Measurements from ENCODE around the gene ARHGAP5.

The ARHGAP5 gene

GRCh38 chr14:32134448-32135097 lies 57.5 kb downstream of the ARHGAP5 start:
- in situ Hi-C loops (cut with MboI; ENCODE audit: low sequenced_read_pairs, unreplicated experiment): no loop called here
- DNase-seq (ENCODE audit: low spot score): no peak
- TF ChIP-seq, protein P1, sequence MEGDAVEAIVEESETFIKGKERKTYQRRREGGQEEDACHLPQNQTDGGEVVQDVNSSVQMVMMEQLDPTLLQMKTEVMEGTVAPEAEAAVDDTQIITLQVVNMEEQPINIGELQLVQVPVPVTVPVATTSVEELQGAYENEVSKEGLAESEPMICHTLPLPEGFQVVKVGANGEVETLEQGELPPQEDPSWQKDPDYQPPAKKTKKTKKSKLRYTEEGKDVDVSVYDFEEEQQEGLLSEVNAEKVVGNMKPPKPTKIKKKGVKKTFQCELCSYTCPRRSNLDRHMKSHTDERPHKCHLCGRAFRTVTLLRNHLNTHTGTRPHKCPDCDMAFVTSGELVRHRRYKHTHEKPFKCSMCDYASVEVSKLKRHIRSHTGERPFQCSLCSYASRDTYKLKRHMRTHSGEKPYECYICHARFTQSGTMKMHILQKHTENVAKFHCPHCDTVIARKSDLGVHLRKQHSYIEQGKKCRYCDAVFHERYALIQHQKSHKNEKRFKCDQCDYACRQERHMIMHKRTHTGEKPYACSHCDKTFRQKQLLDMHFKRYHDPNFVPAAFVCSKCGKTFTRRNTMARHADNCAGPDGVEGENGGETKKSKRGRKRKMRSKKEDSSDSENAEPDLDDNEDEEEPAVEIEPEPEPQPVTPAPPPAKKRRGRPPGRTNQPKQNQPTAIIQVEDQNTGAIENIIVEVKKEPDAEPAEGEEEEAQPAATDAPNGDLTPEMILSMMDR (IDR thresholded peaks at IDR 0.05; ENCODE audit: borderline replicate concordance, control extremely low read depth, extremely low read depth, insufficient read depth, missing control alignments): no peak

- DNase-seq (ENCODE audit: low spot score): no peak
- in situ Hi-C loops (cut with MboI; ENCODE audit: low sequenced_read_pairs, unreplicated experiment): no loop called here
- TF ChIP-seq, protein P1 (IDR thresholded peaks at IDR 0.05; ENCODE audit: borderline replicate concordance, control extremely low read depth, extremely low read depth, insufficient read depth, missing control alignments): no peak
Measured at GRCh38 chr14:32136027-32136825, 59.1 kb downstream of the ARHGAP5 start.

DNA sequence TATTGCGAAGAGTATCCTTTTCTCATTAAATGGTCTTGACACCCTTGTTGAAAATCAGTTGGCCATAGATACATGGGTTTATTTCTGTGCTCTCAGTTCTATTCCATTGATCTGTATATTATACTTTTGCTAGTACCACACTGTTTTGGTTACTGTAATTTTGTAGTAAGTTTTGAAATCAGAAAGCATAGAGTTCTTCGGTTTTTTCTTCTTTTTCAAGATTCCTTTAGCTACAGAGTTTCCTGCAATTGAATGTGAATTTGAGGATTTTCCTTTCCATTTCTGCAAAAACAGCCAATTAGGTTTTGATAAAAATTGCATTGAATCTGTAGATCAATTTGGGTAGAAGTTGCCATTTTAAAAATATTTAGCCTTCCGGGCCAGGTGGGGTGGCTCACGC lies 60.2 kb downstream of the ARHGAP5 start:
- in situ Hi-C loops (cut with MboI; ENCODE audit: low sequenced_read_pairs, unreplicated experiment): no loop called here
- DNase-seq (ENCODE audit: low spot score): no peak
- TF ChIP-seq, protein P1 (IDR thresholded peaks at IDR 0.05; ENCODE audit: borderline replicate concordance, control extremely low read depth, extremely low read depth, insufficient read depth, missing control alignments): no peak

DNA sequence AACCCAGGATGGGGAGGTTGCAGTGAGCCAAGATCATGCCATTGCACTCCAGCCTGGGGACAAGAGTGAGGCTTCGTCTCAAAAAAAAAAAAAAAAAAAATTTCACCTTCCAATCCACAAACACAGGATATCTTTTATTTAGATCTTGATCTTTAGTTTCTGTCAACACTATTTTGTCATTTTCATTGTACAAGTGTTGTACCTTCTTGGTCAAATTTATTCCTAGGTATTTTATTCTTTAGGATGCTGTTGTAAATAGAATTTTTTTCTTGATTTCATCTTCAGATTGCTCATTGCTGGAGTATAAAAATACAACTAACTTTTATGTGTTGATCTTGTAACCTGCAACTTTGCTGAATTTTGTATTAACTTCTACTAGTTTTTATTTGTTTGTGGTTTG lies 60.8 kb downstream of the ARHGAP5 start:
- TF ChIP-seq, protein P1 (IDR thresholded peaks at IDR 0.05; ENCODE audit: borderline replicate concordance, control extremely low read depth, extremely low read depth, insufficient read depth, missing control alignments): no peak
- no peak for DNase-seq (ENCODE audit: low spot score)
- in situ Hi-C loops (cut with MboI; ENCODE audit: low sequenced_read_pairs, unreplicated experiment): no loop called here

DNA sequence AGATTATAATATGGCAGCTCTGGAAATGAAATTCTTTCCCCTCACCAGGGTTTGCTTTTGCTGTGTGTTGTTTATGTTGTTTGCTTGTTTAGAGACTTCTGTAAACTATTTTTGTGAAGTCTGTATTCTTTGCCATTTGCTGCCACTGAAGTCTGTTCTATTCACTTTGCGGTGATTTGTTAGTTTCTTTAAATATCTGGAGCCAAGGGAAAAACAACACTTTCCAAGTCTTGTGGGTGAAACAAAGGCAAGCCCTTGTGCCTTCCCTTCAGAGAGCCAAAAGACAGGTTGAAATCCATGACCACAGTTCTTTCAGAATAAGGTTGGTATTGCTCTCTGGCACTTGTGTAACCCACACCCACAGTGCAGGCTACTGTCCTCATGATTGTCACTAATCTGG lies 65.2 kb downstream of the ARHGAP5 start:
- in situ Hi-C loops (cut with MboI; ENCODE audit: low sequenced_read_pairs, unreplicated experiment): no loop called here

GRCh38 chr14:32142754-32143437 lies 65.8 kb downstream of the ARHGAP5 start:
- in situ Hi-C loops (cut with MboI; ENCODE audit: low sequenced_read_pairs, unreplicated experiment): no loop called here
- no peak for DNase-seq (ENCODE audit: low spot score)
- TF ChIP-seq, protein P1 (IDR thresholded peaks at IDR 0.05; ENCODE audit: borderline replicate concordance, control extremely low read depth, extremely low read depth, insufficient read depth, missing control alignments): no peak

More for the DNA sequence above, 65.2 kb downstream of the ARHGAP5 start:
- DNase-seq (ENCODE audit: low spot score): no peak
- TF ChIP-seq, protein P1 (IDR thresholded peaks at IDR 0.05; ENCODE audit: borderline replicate concordance, control extremely low read depth, extremely low read depth, insufficient read depth, missing control alignments): no peak
